K562 (cell line): ENCODE measurements around the gene NCOA1. TPM values are rescaled to one million over a fixed set of nuclear protein-coding genes. Genes with fewer than 3 reads are reported as not detected.

Source experiments
- ATAC-seq: fragments of 200-7000 bp; cut with Tn5 transposase; 3 replicates; pipeline ENCODE4 v1.9.1; 2020; ENCODE audit warnings: moderate library complexity
- BruUV-seq: library from RNA; stranded (reverse); fragments of 400-500 nt; replicated peaks from 2 replicates; lab custom pipeline; 2021; lab: Mats Ljungman, UMichigan
- CTCF ChIA-PET: fragments of 300-600 bp; formaldehyde crosslinking; extraction: SDS; loops from one replicate; lab custom pipeline; 2021; ENCODE audit warnings: low intra/inter-chr PET ratio; lab: Yijun Ruan, JAX
- POLR2A ChIA-PET: fragments of 300-600, 350-650 bp; sonication (Branson Sonifier 250); formaldehyde crosslinking; extraction: SDS; loops from one replicate; lab custom pipeline; 2021; ENCODE audit warnings: antibody characterized with exemption, inconsistent platforms; lab: Yijun Ruan, JAX
- DNase-seq, 4 experiments: peaks; one replicate each; pipeline versions ENCODE4 v3.0.0 to v3.0.0-alpha.2; 2011 to 2018; ENCODE audit warnings: low spot score in 3 of 4, mixed read lengths in 3 of 4; ENCODE audit errors: extremely low read depth in 1 of 4
- FAIRE-seq: peaks from 2 replicates; lab custom pipeline; 2011; peaks lifted over from hg19 to GRCh38; lab: Jason Lieb, UNC
- H2AFZ ChIP-seq: 2 replicates; pipeline ENCODE4 v1.6.0; 2011; ENCODE audit warnings: low read depth, low read length, control low read depth, inconsistent platforms
- H3K27ac ChIP-seq: fragments of 200-600 bp; 3 replicates; pipeline ENCODE4 v1.8.0; 2011; ENCODE audit warnings: low read depth, mild to moderate bottlenecking, control low read depth, inconsistent platforms, low read length, moderate library complexity, mixed read lengths; ENCODE audit errors: extremely low read depth
- H3K27me3 ChIP-seq, 2 experiments: fragments of 300-600 bp in 1 of 2; 2 replicates in 1 of 2; 3 replicates in 1 of 2; pipeline versions ENCODE4 v1.6.0 to v1.8.0; 2011; ENCODE audit warnings: inconsistent platforms in 2 of 2, low read length in 2 of 2, mild to moderate bottlenecking in 1 of 2, mixed read lengths in 1 of 2, moderate library complexity in 1 of 2; ENCODE audit not compliant: control insufficient read depth in 2 of 2, insufficient read depth in 2 of 2
- H3K36me3 ChIP-seq: fragments of 300-600 bp; 3 replicates; pipeline ENCODE4 v1.8.0; 2011; ENCODE audit warnings: mild to moderate bottlenecking, low read length, inconsistent platforms; ENCODE audit not compliant: control insufficient read depth, insufficient read depth
- H3K4me1 ChIP-seq, 2 experiments: fragments of 200-600 bp in 1 of 2; replicated peaks in 1 of 2; 2 replicates in 1 of 2; 3 replicates in 1 of 2; pipeline versions ENCODE4 v1.5.1 to v1.8.0; 2011; ENCODE audit warnings: inconsistent platforms in 2 of 2, low read length in 2 of 2, mild to moderate bottlenecking in 1 of 2, mixed read lengths in 1 of 2, moderate library complexity in 1 of 2; ENCODE audit not compliant: control insufficient read depth in 2 of 2, insufficient read depth in 2 of 2
- H3K4me2 ChIP-seq: 2 replicates; pipeline ENCODE4 v1.6.1; 2011; ENCODE audit warnings: low read length, control low read depth, inconsistent platforms, mixed read lengths; ENCODE audit not compliant: insufficient read depth
- H3K4me3 ChIP-seq: fragments of 200-600 bp; sonication (generic), shearing (Covaris generic); 2 replicates; pipeline ENCODE4 v1.5.1; 2016; ENCODE audit warnings: control low read depth, inconsistent platforms
- H3K79me2 ChIP-seq: fragments of 200-600 bp; 3 replicates; pipeline ENCODE4 v1.8.0; 2011; ENCODE audit warnings: low read length, inconsistent platforms; ENCODE audit not compliant: control insufficient read depth, insufficient read depth
- H3K9ac ChIP-seq, 2 experiments: 2 replicates each; pipeline versions ENCODE4 v1.6.0 to v1.6.1; 2011; ENCODE audit warnings: low read depth in 2 of 2, low read length in 2 of 2, control low read depth in 1 of 2, inconsistent platforms in 1 of 2, mild to moderate bottlenecking in 1 of 2, mixed read lengths in 1 of 2; ENCODE audit not compliant: insufficient read depth in 1 of 2
- H3K9me1 ChIP-seq: one replicate; pipeline ENCODE4 v1.6.0; 2011; ENCODE audit warnings: inconsistent platforms, mild to moderate bottlenecking, low read length, moderate library complexity; ENCODE audit not compliant: control insufficient read depth, insufficient read depth
- H3K9me3 ChIP-seq: replicated peaks from 2 replicates; pipeline ENCODE4 v1.5.1; 2011; ENCODE audit warnings: low read depth, low read length, inconsistent platforms; ENCODE audit not compliant: control insufficient read depth, insufficient read depth
- H4K20me1 ChIP-seq: replicated peaks from 2 replicates; pipeline ENCODE4 v1.6.1; 2011; ENCODE audit warnings: low read length, inconsistent platforms, mixed read lengths; ENCODE audit not compliant: control insufficient read depth, insufficient read depth
- ARHGAP35 ChIP-seq: fragments of 450-650 bp; IDR thresholded peaks from 2 replicates; pipeline ENCODE4 v1.6.1; 2018; ENCODE audit not compliant: partially characterized antibody
- BRF1 ChIP-seq: IDR thresholded peaks from 3 replicates; pipeline ENCODE4 v1.6.1; 2011; ENCODE audit warnings: borderline replicate concordance, mild to moderate bottlenecking; ENCODE audit not compliant: insufficient read length; ENCODE audit errors: extremely low read depth
- CBFA2T3 ChIP-seq: fragments of 450-650 bp; IDR thresholded peaks from 2 replicates; pipeline ENCODE4 v1.6.1; 2017
- ETV6 ChIP-seq, 3 experiments: fragments of 150-350 bp in 1 of 3; sonication (generic) in 1 of 3; formaldehyde crosslinking in 1 of 3; IDR thresholded peaks; 2 replicates each; pipeline versions ENCODE4 v1.6.1 to v1.8.0; 2014 to 2022; ENCODE audit warnings: borderline replicate concordance in 2 of 3, low read depth in 2 of 3, antibody characterized with exemption in 1 of 3, low read length in 1 of 3, mild to moderate bottlenecking in 1 of 3, missing genetic modification reagents in 1 of 3
- IRF2 ChIP-seq: sonication (generic); formaldehyde crosslinking; IDR thresholded peaks from 2 replicates; pipeline ENCODE4 v1.8.1; 2022; ENCODE audit warnings: mild to moderate bottlenecking, missing genetic modification reagents
- POLR2B ChIP-seq: fragments of 450-650 bp; IDR thresholded peaks from 2 replicates; pipeline ENCODE4 v1.6.1; 2018; ENCODE audit warnings: low read depth; ENCODE audit not compliant: partially characterized antibody
- POLR2G ChIP-seq: fragments of 200-400 bp; formaldehyde crosslinking; IDR thresholded peaks from 2 replicates; pipeline ENCODE4 v1.6.1; 2017; ENCODE audit warnings: low read depth, mild to moderate bottlenecking, antibody characterized with exemption, low read length, moderate library complexity
- PTRF ChIP-seq: fragments of 450-650 bp; IDR thresholded peaks from 2 replicates; pipeline ENCODE4 v1.6.1; 2016; ENCODE audit warnings: mild to moderate bottlenecking, missing genetic modification characterization, missing compliant biosample characterization
- SAP30 ChIP-seq: fragments of 200-600 bp; sonication (generic); IDR thresholded peaks from 2 replicates; pipeline ENCODE4 v1.6.1; 2012; ENCODE audit warnings: borderline replicate concordance, low read depth, mild to moderate bottlenecking, moderate library complexity, low read length, control low read depth, inconsistent platforms; ENCODE audit not compliant: insufficient read depth, poor library complexity, severe bottlenecking
- TAF15 ChIP-seq: fragments of 200-400 bp; formaldehyde crosslinking; IDR thresholded peaks from 2 replicates; pipeline ENCODE4 v1.6.1; 2017; ENCODE audit warnings: mild to moderate bottlenecking, low read depth, low read length, moderate library complexity
- ZNF263 ChIP-seq: sonication (generic); formaldehyde crosslinking; IDR thresholded peaks from 2 replicates; pipeline ENCODE4 v1.8.0; 2022; ENCODE audit warnings: mild to moderate bottlenecking, missing genetic modification reagents, borderline replicate concordance
- ZNF282 ChIP-seq: sonication (generic); formaldehyde crosslinking; IDR thresholded peaks from 2 replicates; pipeline ENCODE4 v1.8.1; 2023; ENCODE audit warnings: missing genetic modification reagents
- ZNF75A ChIP-seq: fragments of 450-650 bp; formaldehyde crosslinking; IDR thresholded peaks from 2 replicates; pipeline ENCODE4 v1.4.0; 2020; ENCODE audit warnings: mild to moderate bottlenecking
- WGBS: fragments of 100-300 bp; shearing (Covaris generic); methylation state at CpG from one replicate; pipeline ENCODE4 v1.1.6; 2016; ENCODE audit warnings: low coverage, mixed read lengths; ENCODE audit not compliant: insufficient coverage; ENCODE audit errors: missing lambda C conversion rate; 5-methylcytosine and 5-hydroxymethylcytosine counted together
- in situ Hi-C: fragments of 300-500 bp; cut with MboI; formaldehyde crosslinking; loops from 4 replicates; pipeline ENCODE4 v1.15.0; 2018; ENCODE audit warnings: inconsistent platforms, mixed read lengths
- intact Hi-C: fragments of 100-400 bp; cut with micrococcal nuclease; formaldehyde crosslinking; loops from 2 replicates; pipeline ENCODE4 v1.14.2; 2022
- polyA plus RNA-seq, 8 experiments: library from polyadenylated mRNA; depleted of rRNA in 4 of 8; stranded (reverse) in 5 of 8; unstranded in 3 of 8; fragments of >200 nt; fragmentation: Nextera tagmentation in 2 of 8; fragmentation: Illumina TruSeq in 1 of 8; extraction: Ambion mirVana in 2 of 8; extraction: Trizol in 1 of 8; gene quantifications; 2 replicates each; pipeline versions ENCODE4 v1.2.1 to v1.2.3, GENCODE V29; 2011 to 2014; ENCODE audit warnings: inconsistent platforms in 1 of 8, missing spikeins in 1 of 8
- total RNA-seq, 7 experiments: library from RNA; depleted of rRNA in 6 of 7; stranded (reverse); fragments of >200 nt in 6 of 7; fragmentation: Illumina TruSeq in 2 of 7; extraction: Trizol in 2 of 7; gene quantifications; 2 replicates each; pipeline versions ENCODE4 v1.2.1 to v1.2.3, GENCODE V29; 2011 to 2021; ENCODE audit warnings: low replicate concordance in 1 of 7

NCOA1 gene
- total and polyA plus RNA-seq, 9 of the 15 experiments (the other 6 are each of a cell fraction or from before 2014, with no cell fraction given) = 4.9 to 25.7 (median 17.0) TPM

- H3K9me1 ChIP-seq = no peaks in the 10 kb centered on the region
- TF ChIP-seq POLR2G (no peak), ZNF75A (CRISPR knock-in tag) (no peak), ZNF282 (CRISPR knock-in tag) (no peak), PTRF (no peak), TAF15 (no peak), SAP30 (no peak), POLR2B (no peak), IRF2 (no peak), ZNF263 (CRISPR knock-in tag) (no peak), BRF1 (no peak), ARHGAP35 (no peak), ETV6 (IDR thresholded peaks at IDR 0.05; ENCODE audit: borderline replicate concordance in 1 of 2, low read depth in 2 of 2, low read length in 1 of 2) (no peak), ETV6 (CRISPR knock-in tag; IDR thresholded peaks at IDR 0.05; ENCODE audit: borderline replicate concordance) (no peak), CBFA2T3 (no peak)
- TF ChIP-seq, all 486 proteins: peak for 0
- intact Hi-C loops (no loop called here), in situ Hi-C loops (no loop called here)
- ATAC-seq (no peak), DNase-seq (no peak), FAIRE-seq (no peak)
- peaks cover 36% of the 10 kb centered on the region for H3K79me2 ChIP-seq
- H3K4me3 ChIP-seq = no peak overlapping the region
- ChIA-PET CTCF (no interaction called here), POLR2A (no interaction called here)
- H3K4me2 ChIP-seq = no peak overlapping the region
- H3K36me3 ChIP-seq = no peaks in the 10 kb centered on the region
- peaks cover 6 to 7% of the 10 kb centered on the region in 2 experiments; a peak in 2 of 5 replicates for H3K4me1 ChIP-seq
- H3K27ac ChIP-seq = no peak overlapping the region
- H2AFZ ChIP-seq = no peak overlapping the region
- no peak overlapping the region for H3K9ac ChIP-seq
- H3K27me3 ChIP-seq = no peaks in the 10 kb centered on the region
- H4K20me1 ChIP-seq = no peaks in the 10 kb centered on the region
- H3K9me3 ChIP-seq = no peaks in the 10 kb centered on the region
- no TSS peak for BruUV-seq
- 92% methylated on average over 1 of the region's 1 CpG for WGBS
Observed at GRCh38 chr2:24521162-24521857, 30.3 kb downstream of the NCOA1 start.
